GM21528 (cell line): ENCODE measurements around the gene MYO15A.

ENCODE experiments used
- ATAC-seq: cut with Tn5 transposase; IDR thresholded peaks from one replicate; pipeline ENCODE4 v1.9.1; 2021; ENCODE audit warnings: mild to moderate bottlenecking, moderate library complexity; ENCODE audit not compliant: unreplicated experiment, low FRiP score

Gene MYO15A

GRCh38 chr17:18100616-18101015 lies 7.9 kb upstream of the MYO15A start:
- no peak for ATAC-seq

DNA sequence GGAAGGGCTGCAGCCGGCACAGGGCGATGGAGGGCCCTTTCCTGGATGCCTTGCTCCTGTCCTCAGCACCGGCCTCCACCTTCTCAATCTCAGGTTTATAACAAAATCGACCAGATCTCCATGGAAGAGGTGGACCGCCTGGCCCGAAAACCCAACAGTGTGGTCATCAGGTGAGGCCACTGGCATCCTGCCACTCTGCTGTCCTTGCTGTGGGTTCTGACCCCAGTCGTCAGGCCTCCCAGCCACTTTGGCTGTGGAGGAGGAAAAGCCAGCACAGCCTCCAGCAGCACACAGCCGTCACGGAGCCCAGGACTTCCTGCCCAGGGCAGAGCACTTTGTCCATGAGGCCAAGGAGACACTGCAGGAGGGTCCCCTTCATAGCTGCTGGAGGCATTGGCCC lies 6.7 kb upstream of the MYO15A start:
- ATAC-seq: no peak

GRCh38 chr17:18102640-18103039 lies 5.9 kb upstream of the MYO15A start:
- ATAC-seq: no peak

DNA sequence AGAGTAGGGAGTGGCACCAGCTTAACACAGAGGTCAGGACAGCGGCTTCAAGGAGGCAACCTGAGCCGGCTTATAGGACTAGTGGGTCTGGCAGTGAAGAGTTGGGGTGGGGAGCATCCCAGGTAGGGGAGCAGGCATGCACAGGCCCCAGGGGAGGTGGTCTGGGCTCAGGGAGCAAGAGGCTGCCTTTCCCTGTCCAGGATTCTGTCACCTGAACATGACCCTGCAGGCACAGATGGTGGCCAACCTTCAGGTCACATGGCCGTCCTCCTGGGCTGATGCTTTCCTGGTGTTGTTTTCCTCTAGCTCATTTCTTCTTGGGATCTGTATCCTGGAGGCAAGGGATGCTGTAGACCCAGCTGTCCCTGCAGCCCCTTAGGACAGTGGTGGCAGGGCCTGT lies 3.5 kb upstream of the MYO15A start:
- no peak for ATAC-seq

- ATAC-seq: no peak
These were observed 3.0 kb upstream of the MYO15A start for GRCh38 chr17:18105595-18105994.

DNA sequence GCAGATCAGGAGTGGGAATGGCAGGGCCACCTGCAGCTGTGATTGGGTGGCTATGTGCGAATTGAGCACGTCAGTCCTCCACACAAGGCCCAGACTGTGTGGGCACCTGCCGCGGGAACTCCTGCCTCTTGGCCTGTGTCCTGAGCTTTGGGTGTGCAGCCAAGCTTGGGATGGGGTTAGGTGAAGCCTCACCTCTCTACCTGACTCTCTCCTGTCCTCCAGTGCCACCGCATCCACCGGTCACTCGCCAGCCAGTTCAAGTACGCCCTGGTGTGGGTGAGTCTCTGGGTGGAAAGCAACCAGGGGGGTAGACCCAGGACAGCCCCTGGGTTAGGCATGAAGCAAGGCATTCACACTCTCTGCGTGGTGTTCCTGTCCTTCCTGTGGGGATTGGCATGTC lies 2.3 kb upstream of the MYO15A start:
- no peak for ATAC-seq

GRCh38 chr17:18107061-18107790 lies 1.3 kb upstream of the MYO15A start:
- no peak for ATAC-seq

DNA sequence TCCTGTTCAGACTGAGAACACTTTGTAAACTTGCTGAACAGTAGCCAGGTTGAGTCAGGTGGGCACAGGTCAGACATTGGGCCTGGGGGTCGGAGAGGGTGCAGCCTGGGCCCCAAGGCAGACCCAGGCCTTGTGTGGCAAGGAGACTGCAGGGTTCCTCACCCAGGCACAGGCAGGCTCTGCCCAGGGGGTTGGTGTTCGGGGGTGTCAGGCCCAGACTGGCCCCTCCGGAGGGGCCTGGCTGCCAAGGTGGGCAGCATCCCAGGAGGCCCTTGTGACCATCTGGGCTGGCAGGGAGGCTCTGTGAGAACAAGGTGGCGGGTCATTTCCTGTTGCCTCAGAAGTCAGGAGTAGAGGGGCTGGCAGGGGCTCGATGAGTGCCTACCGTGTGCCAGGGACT lies 585 bp upstream of the MYO15A start:
- no peak for ATAC-seq

DNA sequence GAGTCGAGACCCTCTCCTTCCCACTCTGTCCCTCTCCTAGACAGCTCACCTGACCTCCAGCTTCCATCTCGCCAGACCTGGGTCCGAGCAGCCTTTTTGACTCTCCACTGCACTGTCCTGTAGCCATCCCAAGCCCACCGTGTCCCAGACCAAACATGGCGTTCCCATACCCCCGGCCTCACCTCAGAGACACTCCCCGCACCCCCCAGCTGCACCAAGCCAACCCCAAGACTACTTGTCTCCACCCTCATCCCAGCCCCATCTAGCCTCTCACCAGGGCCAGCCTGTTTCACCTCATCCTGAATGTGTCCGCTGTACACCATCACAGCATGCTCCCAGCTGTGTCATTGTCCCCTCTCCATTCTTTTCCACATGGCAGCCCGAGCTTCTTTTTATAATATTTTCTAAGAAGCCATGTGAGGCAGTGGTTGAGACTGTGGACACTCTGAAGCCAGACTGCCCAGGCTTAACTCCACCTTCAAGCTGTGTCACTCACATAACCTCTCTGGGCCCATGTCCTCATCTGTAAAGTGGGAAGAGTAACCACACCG lies 1.5 kb downstream of the MYO15A start:
- ATAC-seq: no peak

GRCh38 chr17:18110636-18111145 lies 2.1 kb downstream of the MYO15A start:
- ATAC-seq: no peak

- no peak for ATAC-seq
These were observed 2.9 kb downstream of the MYO15A start for GRCh38 chr17:18111330-18111971.

- no peak for ATAC-seq
These were observed 7.0 kb downstream of the MYO15A start for GRCh38 chr17:18115517-18115916.

DNA sequence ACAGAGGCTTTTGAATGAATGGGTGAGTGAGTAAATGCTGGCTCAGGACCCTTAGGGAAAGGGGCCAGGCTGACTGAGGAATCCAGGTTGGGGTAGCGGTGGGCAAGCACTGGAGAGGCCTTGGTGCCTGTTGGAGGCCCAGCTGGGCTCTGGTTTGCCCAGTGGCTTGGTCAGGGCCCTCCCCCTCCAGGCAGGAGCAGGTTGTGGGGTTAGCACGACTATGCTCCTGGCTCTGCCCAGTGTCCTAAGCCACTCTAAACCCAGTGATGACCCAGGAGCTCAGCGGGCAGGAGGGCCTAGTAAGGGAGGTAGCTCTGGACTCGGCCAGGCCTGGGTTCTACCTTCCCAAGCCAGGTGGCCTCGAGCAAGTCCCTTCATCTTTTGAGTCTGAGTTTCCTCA lies 7.5 kb downstream of the MYO15A start:
- ATAC-seq: no peak

GRCh38 chr17:18117533-18117932 lies 9.0 kb downstream of the MYO15A start:
- ATAC-seq: no peak

- no peak for ATAC-seq
These were observed 9.7 kb downstream of the MYO15A start for GRCh38 chr17:18117982-18118975.

DNA sequence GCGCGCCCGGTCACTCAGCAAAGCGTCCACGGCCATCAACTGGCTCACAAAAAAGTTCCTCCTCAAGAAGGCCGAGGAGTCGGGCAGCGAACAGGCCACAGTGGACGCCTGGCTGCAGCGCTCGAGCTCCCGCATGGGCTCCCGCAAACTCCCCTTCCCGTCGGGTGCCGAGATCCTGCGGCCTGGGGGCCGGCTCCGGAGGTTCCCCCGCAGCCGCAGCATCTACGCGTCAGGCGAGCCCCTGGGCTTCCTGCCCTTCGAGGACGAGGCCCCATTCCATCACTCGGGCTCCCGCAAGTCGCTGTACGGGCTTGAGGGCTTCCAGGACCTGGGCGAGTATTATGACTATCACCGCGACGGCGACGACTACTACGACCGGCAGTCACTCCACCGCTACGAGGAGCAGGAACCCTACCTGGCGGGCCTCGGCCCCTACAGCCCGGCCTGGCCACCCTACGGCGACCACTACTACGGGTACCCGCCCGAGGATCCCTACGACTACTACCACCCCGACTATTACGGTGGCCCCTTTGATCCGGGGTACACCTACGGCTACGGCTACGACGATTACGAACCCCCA lies 10.7 kb downstream of the MYO15A start:
- ATAC-seq: no peak

GRCh38 chr17:18119938-18120337 lies 11.4 kb downstream of the MYO15A start:
- no peak for ATAC-seq

GRCh38 chr17:18120461-18121017 lies 12.0 kb downstream of the MYO15A start:
- no peak for ATAC-seq

DNA sequence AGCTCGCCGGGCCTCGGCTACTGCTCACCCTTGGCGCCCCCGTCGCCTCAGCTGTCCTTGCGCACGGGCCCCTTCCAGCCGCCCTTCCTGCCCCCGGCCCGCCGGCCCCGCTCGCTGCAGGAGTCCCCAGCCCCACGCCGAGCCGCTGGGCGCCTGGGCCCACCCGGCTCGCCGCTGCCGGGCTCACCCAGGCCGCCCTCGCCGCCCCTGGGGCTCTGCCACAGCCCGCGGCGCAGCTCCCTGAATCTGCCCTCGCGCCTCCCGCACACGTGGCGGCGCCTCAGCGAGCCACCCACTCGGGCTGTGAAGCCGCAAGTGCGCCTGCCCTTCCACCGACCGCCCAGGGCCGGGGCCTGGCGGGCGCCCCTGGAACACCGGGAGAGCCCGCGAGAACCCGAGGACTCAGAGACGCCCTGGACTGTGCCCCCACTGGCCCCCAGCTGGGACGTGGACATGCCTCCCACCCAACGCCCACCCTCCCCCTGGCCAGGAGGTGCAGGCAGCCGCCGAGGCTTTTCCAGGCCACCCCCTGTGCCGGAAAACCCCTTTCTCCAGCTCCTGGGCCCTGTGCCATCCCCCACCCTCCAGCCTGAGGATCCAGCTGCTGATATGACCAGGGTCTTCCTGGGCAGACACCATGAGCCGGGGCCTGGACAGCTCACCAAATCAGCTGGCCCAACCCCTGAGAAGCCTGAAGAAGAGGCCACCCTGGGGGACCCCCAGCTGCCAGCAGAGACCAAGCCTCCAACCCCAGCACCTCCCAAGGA lies 12.8 kb downstream of the MYO15A start:
- no peak for ATAC-seq
